Uterus (tissue), 2 donors: ENCODE data around the gene THAP11.

Experiments
- POLR2A ChIP-seq, 2 donors: fragments of 450-650 bp; IDR thresholded peaks; one replicate each; pipeline ENCODE4 v1.6.1; 2016; ENCODE audit warnings: antibody characterized with exemption in 2 of 2, mild to moderate bottlenecking in 1 of 2, moderate library complexity in 1 of 2
- TF ChIP-seq, protein P1 (sequence below), 4 experiments: fragments of 200-600 bp in 2 of 4; fragments of 450-650 bp in 2 of 4; sonication (generic) in 2 of 4; IDR thresholded peaks; one replicate each; pipeline ENCODE4 v1.5.1; 2016 to 2019; ENCODE audit warnings: antibody characterized with exemption in 4 of 4, mild to moderate bottlenecking in 2 of 4, moderate library complexity in 1 of 4

- TF ChIP-seq, protein P1, sequence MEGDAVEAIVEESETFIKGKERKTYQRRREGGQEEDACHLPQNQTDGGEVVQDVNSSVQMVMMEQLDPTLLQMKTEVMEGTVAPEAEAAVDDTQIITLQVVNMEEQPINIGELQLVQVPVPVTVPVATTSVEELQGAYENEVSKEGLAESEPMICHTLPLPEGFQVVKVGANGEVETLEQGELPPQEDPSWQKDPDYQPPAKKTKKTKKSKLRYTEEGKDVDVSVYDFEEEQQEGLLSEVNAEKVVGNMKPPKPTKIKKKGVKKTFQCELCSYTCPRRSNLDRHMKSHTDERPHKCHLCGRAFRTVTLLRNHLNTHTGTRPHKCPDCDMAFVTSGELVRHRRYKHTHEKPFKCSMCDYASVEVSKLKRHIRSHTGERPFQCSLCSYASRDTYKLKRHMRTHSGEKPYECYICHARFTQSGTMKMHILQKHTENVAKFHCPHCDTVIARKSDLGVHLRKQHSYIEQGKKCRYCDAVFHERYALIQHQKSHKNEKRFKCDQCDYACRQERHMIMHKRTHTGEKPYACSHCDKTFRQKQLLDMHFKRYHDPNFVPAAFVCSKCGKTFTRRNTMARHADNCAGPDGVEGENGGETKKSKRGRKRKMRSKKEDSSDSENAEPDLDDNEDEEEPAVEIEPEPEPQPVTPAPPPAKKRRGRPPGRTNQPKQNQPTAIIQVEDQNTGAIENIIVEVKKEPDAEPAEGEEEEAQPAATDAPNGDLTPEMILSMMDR (IDR thresholded peaks at IDR 0.05): no peak
- no peak for TF ChIP-seq POLR2A (IDR thresholded peaks at IDR 0.05)
These were observed 16.4 kb downstream of the THAP11 start for GRCh38 chr16:67858500-67858899.
